Measurements from ENCODE around the gene CPLANE2. TPM values are rescaled to one million over a fixed set of nuclear protein-coding genes. Genes with fewer than 3 reads are reported as not detected.

The CPLANE2 gene
- total and polyA plus RNA-seq, 10 donors = 2.1 to 7.6 (median 5.3) TPM

- Histone ChIP-seq H3K27me3 (replicated peaks in 1 of 7) (peaks cover 0 to under 1% (median 0%) of the 10 kb centered on the region in 7 donors), H3K36me3 (no peaks in the 10 kb centered on the region), H3K9me3 (no peaks in the 10 kb centered on the region), H3K4me1 (peaks cover 0 to 27% (median 14%) of the 10 kb centered on the region in 6 donors), H3K27ac (no peak overlapping the region), H3K4me3 (no peak overlapping the region)
- 71 to 87% (median 76%) methylated on average over 13 of the region's 13 CpGs for WGBS, 5 donors
- TF ChIP-seq POLR2A (IDR thresholded peaks at IDR 0.05) = no peak
- no peak for TF ChIP-seq CTCF (IDR thresholded peaks at IDR 0.05 in 8 of 11, conservative IDR thresholded peaks at IDR 0.05 in 3 of 11)
- TF ChIP-seq POLR2AphosphoS5 (IDR thresholded peaks at IDR 0.05) = no peak
- DNase-seq = no peak
- intact Hi-C loops (cut with DNase I; ENCODE audit: low total_unique reads) = no loop called here
Measured at GRCh38 chr1:16183179-16183578, 53.8 kb downstream of the CPLANE2 start.

GRCh38 chr1:16181887-16182719 is 54.9 kb downstream of the CPLANE2 start:
- Histone ChIP-seq H3K4me1 (peaks cover 0 to 19% (median 8%) of the 10 kb centered on the region in 6 donors), H3K36me3 (no peaks in the 10 kb centered on the region), H3K4me3 (no peak overlapping the region), H3K27ac (peak overlapping the region; percentile 60 to 90 (median 84)), H3K27me3 (replicated peaks in 1 of 7) (no peaks in the 10 kb centered on the region), H3K9me3 (no peaks in the 10 kb centered on the region)
- WGBS, 5 donors = 55 to 73% (median 66%) methylated on average over 17 to 18 of the region's 18 CpGs
- intact Hi-C loops (cut with DNase I; ENCODE audit: low total_unique reads) = no loop called here
- TF ChIP-seq POLR2AphosphoS5 (IDR thresholded peaks at IDR 0.05) = peak; percentile 74 to 83 (median 81)
- TF ChIP-seq CTCF (IDR thresholded peaks at IDR 0.05 in 8 of 11, conservative IDR thresholded peaks at IDR 0.05 in 3 of 11) = no peak
- peak; percentile 83 for DNase-seq

Small RNAs within 50 kb of the gene (small RNA-seq; reads per million reads assigned to genes)
- gene MT1XP1 = 0 reads per million in 4 donors

Other genes starting within 250 kb of the CPLANE2 start
- gene SRARP, start 232.9 kb downstream of the CPLANE2 start, total RNA-seq = not detected
- gene SRARP, start 232.9 kb downstream of the CPLANE2 start, polyA plus RNA-seq = not detected
- 1 to 10 TPM in 6 of 7 donors, under 1 TPM in 1; 0.60 to 3.7 (median 2.2) TPM for gene HSPB7, start 219.1 kb downstream of the CPLANE2 start, total RNA-seq
- gene HSPB7, start 219.1 kb downstream of the CPLANE2 start, polyA plus RNA-seq = 1 to 10 TPM; 2.3 to 8.1 (median 4.2) TPM
- gene CLCNKA, start 215.1 kb downstream of the CPLANE2 start, total RNA-seq = under 1 TPM in 3 of 7 donors, not detected in 4; 0.22 to 0.46 (median 0.37) TPM
- gene CLCNKA, start 215.1 kb downstream of the CPLANE2 start, polyA plus RNA-seq = under 1 TPM; 0.19 to 0.50 (median 0.20) TPM
- gene CLCNKB, start 193.4 kb downstream of the CPLANE2 start, total RNA-seq = under 1 TPM in 1 of 7 donors, not detected in 6; 0.13 TPM
- under 1 TPM; 0.04 to 0.10 (median 0.06) TPM for gene CLCNKB, start 193.4 kb downstream of the CPLANE2 start, polyA plus RNA-seq
- gene FAM131C, start 163.5 kb downstream of the CPLANE2 start, total RNA-seq = under 1 TPM in 1 of 7 donors, not detected in 6; 0.47 TPM
- gene FAM131C, start 163.5 kb downstream of the CPLANE2 start, polyA plus RNA-seq = under 1 TPM in 1 of 3 donors, not detected in 2; 0.11 TPM
- 10 to 100 TPM; 10.6 to 35.7 (median 17.1) TPM for gene EPHA2, start 81.1 kb downstream of the CPLANE2 start, total RNA-seq
- gene EPHA2, start 81.1 kb downstream of the CPLANE2 start, polyA plus RNA-seq = 1 to 10 TPM; 2.0 to 7.4 (median 2.6) TPM
- gene ARHGEF19, start 24.5 kb downstream of the CPLANE2 start, total RNA-seq = 10 to 100 TPM in 1 of 7 donors, 1 to 10 TPM in 6; 3.5 to 12.9 (median 8.0) TPM
- 1 to 10 TPM; 4.8 to 7.7 (median 6.4) TPM for gene ARHGEF19, start 24.5 kb downstream of the CPLANE2 start, polyA plus RNA-seq
- 10 to 100 TPM; 18.7 to 30.2 (median 23.7) TPM for gene FBXO42, start 115.3 kb upstream of the CPLANE2 start, total RNA-seq
- 10 to 100 TPM in 1 of 3 donors, 1 to 10 TPM in 2; 8.6 to 12.4 (median 9.9) TPM for gene FBXO42, start 115.3 kb upstream of the CPLANE2 start, polyA plus RNA-seq
- gene SZRD1, start 130.1 kb upstream of the CPLANE2 start, total RNA-seq = 100 to 1,000 TPM in 4 of 7 donors, 10 to 100 TPM in 3; 68.9 to 129 (median 103) TPM
- 10 to 100 TPM; 37.8 to 84.1 (median 53.8) TPM for gene SZRD1, start 130.1 kb upstream of the CPLANE2 start, polyA plus RNA-seq
- under 1 TPM in 1 of 7 donors, not detected in 6; 0.30 TPM for gene SPATA21, start 200.2 kb upstream of the CPLANE2 start, total RNA-seq
- under 1 TPM; 0.13 to 0.32 (median 0.18) TPM for gene SPATA21, start 200.2 kb upstream of the CPLANE2 start, polyA plus RNA-seq
- gene NECAP2, start 203.5 kb upstream of the CPLANE2 start, total RNA-seq = 100 to 1,000 TPM in 6 of 7 donors, 10 to 100 TPM in 1; 98.8 to 150 (median 122) TPM
- gene NECAP2, start 203.5 kb upstream of the CPLANE2 start, polyA plus RNA-seq = 100 to 1,000 TPM in 1 of 3 donors, 10 to 100 TPM in 2; 59.7 to 105 (median 78.6) TPM

Measured in spleen (tissue), 11 donors.